Keratinocyte (primary cell): ENCODE measurements around the gene FTCD. TPM values are rescaled to one million over a fixed set of nuclear protein-coding genes. Genes with fewer than 3 reads are reported as not detected.

Experiments
- DNase-seq: peaks from one replicate; pipeline ENCODE4 v3.0.0-alpha.2; 2011; ENCODE audit warnings: low read depth, missing footprints, low spot score
- FAIRE-seq: peaks from 2 replicates; lab custom pipeline; 2011; peaks lifted over from hg19 to GRCh38; lab: Jason Lieb, UNC
- H2AFZ ChIP-seq: 2 replicates; pipeline ENCODE4 v1.6.0; 2012; ENCODE audit warnings: low read length, control low read depth, inconsistent platforms; ENCODE audit not compliant: control insufficient read depth
- H3K27ac ChIP-seq: 2 replicates; pipeline ENCODE4 v1.5.1; 2011; ENCODE audit warnings: low read length; ENCODE audit not compliant: control insufficient read depth, insufficient read depth
- H3K27me3 ChIP-seq: 3 replicates; pipeline ENCODE4 v1.6.0; 2011; ENCODE audit warnings: low read length; ENCODE audit not compliant: control insufficient read depth, insufficient read depth; ENCODE audit errors: extremely low read depth
- H3K36me3 ChIP-seq, 2 experiments: 2 replicates in 1 of 2; 3 replicates in 1 of 2; pipeline ENCODE4 v1.5.1; 2011; ENCODE audit warnings: low read length in 2 of 2, mild to moderate bottlenecking in 1 of 2; ENCODE audit not compliant: control insufficient read depth in 2 of 2, insufficient read depth in 2 of 2; ENCODE audit errors: extremely low read depth in 1 of 2
- H3K4me1 ChIP-seq: 3 replicates; pipeline ENCODE4 v1.5.1; 2011; ENCODE audit warnings: low read length; ENCODE audit not compliant: control insufficient read depth, insufficient read depth; ENCODE audit errors: extremely low read depth
- H3K4me2 ChIP-seq: 3 replicates; pipeline ENCODE4 v1.6.0; 2011; ENCODE audit warnings: low read depth, low read length; ENCODE audit not compliant: control insufficient read depth, insufficient read depth; ENCODE audit errors: extremely low read depth
- H3K4me3 ChIP-seq, 3 experiments: fragments of 200-600 bp in 1 of 3; sonication (generic) in 1 of 3; 2 replicates in 2 of 3; 3 replicates in 1 of 3; pipeline ENCODE4 v1.5.1; 2011 to 2016; ENCODE audit warnings: low read length in 3 of 3, mild to moderate bottlenecking in 3 of 3, control low read depth in 2 of 3, inconsistent platforms in 1 of 3, low read depth in 1 of 3, mixed read lengths in 1 of 3, mixed run types in 1 of 3, moderate library complexity in 1 of 3; ENCODE audit not compliant: control insufficient read depth in 2 of 3, insufficient read depth in 2 of 3; ENCODE audit errors: extremely low read depth in 1 of 3
- H3K79me2 ChIP-seq: 2 replicates; pipeline ENCODE4 v1.6.0; 2012; ENCODE audit warnings: low read length; ENCODE audit not compliant: control insufficient read depth, insufficient read depth
- H3K9ac ChIP-seq: 3 replicates; pipeline ENCODE4 v1.6.0; 2011; ENCODE audit warnings: low read length; ENCODE audit not compliant: control insufficient read depth, insufficient read depth; ENCODE audit errors: extremely low read depth
- H3K9me1 ChIP-seq: 3 replicates; pipeline ENCODE4 v1.6.0; 2011; ENCODE audit warnings: low read length; ENCODE audit not compliant: control insufficient read depth, insufficient read depth; ENCODE audit errors: extremely low read depth
- H3K9me3 ChIP-seq: 2 replicates; pipeline ENCODE4 v1.5.1; 2012; ENCODE audit warnings: low read depth, low read length; ENCODE audit not compliant: control insufficient read depth
- H4K20me1 ChIP-seq: 3 replicates; pipeline ENCODE4 v1.6.0; 2011; ENCODE audit warnings: low read length; ENCODE audit not compliant: control insufficient read depth, insufficient read depth; ENCODE audit errors: extremely low read depth
- CTCF ChIP-seq, 3 experiments: IDR thresholded peaks in 1 of 3; conservative IDR thresholded peaks in 1 of 3; optimal IDR thresholded peaks in 1 of 3; 2 replicates in 2 of 3; 3 replicates in 1 of 3; pipeline versions ENCODE3 to v1.5.1; 2011; ENCODE audit warnings: low read length in 3 of 3, mild to moderate bottlenecking in 3 of 3, moderate library complexity in 2 of 3, control low read depth in 1 of 3, inconsistent platforms in 1 of 3; ENCODE audit not compliant: insufficient read depth in 2 of 3; ENCODE audit errors: extremely low read depth in 1 of 3
- EZH2 ChIP-seq: IDR thresholded peaks from one replicate; pipeline ENCODE4 v1.6.1; 2012; ENCODE audit warnings: inconsistent platforms, mild to moderate bottlenecking, low read length, moderate library complexity
- dilution Hi-C: fragments of 300-500 bp; cut with MboI; formaldehyde crosslinking; loops from one replicate; pipeline ENCODE4 v1.7.0; 2020; ENCODE audit warnings: low sequenced_read_pairs; ENCODE audit not compliant: extremely low pct_ligation_motif_present
- polyA plus RNA-seq, 5 experiments: library from polyadenylated mRNA; depleted of rRNA in 3 of 5; stranded (reverse) in 3 of 5; stranded (forward) in 1 of 5; unstranded in 1 of 5; fragments of >200 nt; gene quantifications; 1 replicate in 1 of 5; 2 replicates in 3 of 5; 3 replicates in 1 of 5; pipeline versions ENCODE4 v1.2.1 to v1.2.3, GENCODE V29; 2011 to 2012; ENCODE audit warnings: missing spikeins in 2 of 5, low read depth in 1 of 5, low replicate concordance in 1 of 5

The FTCD gene
- polyA plus RNA-seq, 1 donor (not counting 4 experiments of a cell fraction or from before 2014, with no cell fraction given): not detected

GRCh38 chr21:46110499-46111192, 44.7 kb downstream of the FTCD start:
- Histone ChIP-seq H3K36me3 (no peaks in the 10 kb centered on the region), H3K27ac (no peak overlapping the region), H2AFZ (no peak overlapping the region), H4K20me1 (no peaks in the 10 kb centered on the region), H3K4me3 (no peak overlapping the region), H3K9ac (no peak overlapping the region), H3K27me3 (no peaks in the 10 kb centered on the region), H3K4me2 (no peak overlapping the region), H3K9me1 (no peaks in the 10 kb centered on the region), H3K4me1 (no peaks in the 10 kb centered on the region), H3K9me3 (peaks cover 5% of the 10 kb centered on the region), H3K79me2 (no peaks in the 10 kb centered on the region)
- TF ChIP-seq CTCF (optimal IDR thresholded peaks at IDR 0.05 in 1 of 3, IDR thresholded peaks at IDR 0.05 in 1 of 3, conservative IDR thresholded peaks at IDR 0.05 in 1 of 3; ENCODE audit: extremely low read depth in 1 of 3, insufficient read depth in 2 of 3, low read length in 3 of 3) (no peak), EZH2 (no peak)
- FAIRE-seq (no peak), DNase-seq (no peak)
- dilution Hi-C loops: no loop called here

- Histone ChIP-seq H3K4me1 (no peaks in the 10 kb centered on the region), H3K27me3 (no peaks in the 10 kb centered on the region), H3K4me2 (no peak overlapping the region), H3K79me2 (no peaks in the 10 kb centered on the region), H3K9ac (no peak overlapping the region), H3K27ac (no peak overlapping the region), H3K36me3 (no peaks in the 10 kb centered on the region), H3K4me3 (no peak overlapping the region), H3K9me1 (no peaks in the 10 kb centered on the region), H4K20me1 (no peaks in the 10 kb centered on the region), H3K9me3 (peaks cover 2% of the 10 kb centered on the region), H2AFZ (no peak overlapping the region)
- dilution Hi-C loops: no loop called here
- TF ChIP-seq CTCF (optimal IDR thresholded peaks at IDR 0.05 in 1 of 3, IDR thresholded peaks at IDR 0.05 in 1 of 3, conservative IDR thresholded peaks at IDR 0.05 in 1 of 3; ENCODE audit: extremely low read depth in 1 of 3, insufficient read depth in 2 of 3, low read length in 3 of 3): no peak
- TF ChIP-seq EZH2: no peak
- DNase-seq (no peak), FAIRE-seq (no peak)
These were observed 45.8 kb downstream of the FTCD start for GRCh38 chr21:46109313-46110221.
